ENCODE data around the gene STK11. TPM values are rescaled to one million over a fixed set of nuclear protein-coding genes. Genes with fewer than 3 reads are reported as not detected.

The STK11 gene
- total and polyA plus RNA-seq, 2 experiments from 2014 or later: 122 to 180 TPM

DNA sequence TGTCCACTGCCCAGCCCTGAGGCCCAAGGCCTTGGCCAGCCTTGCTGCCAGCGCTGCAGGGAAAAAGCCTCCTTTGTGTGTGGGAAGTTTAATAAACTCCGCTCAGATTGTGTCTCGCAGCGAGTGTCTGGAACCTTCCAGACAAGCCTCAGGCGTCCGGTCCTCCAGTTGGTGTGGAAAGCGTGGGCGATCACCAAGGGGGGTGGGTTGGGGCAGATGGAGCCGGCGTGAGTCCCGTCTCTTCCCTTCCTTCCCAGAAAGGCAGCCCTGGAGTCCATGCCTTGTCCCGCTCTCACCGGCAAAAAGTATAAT lies 4.6 kb downstream of the STK11 start:
- Histone ChIP-seq H3K36me3 (no peaks in the 10 kb centered on the region), H3K27ac (peak overlapping the region; percentile 26), H3K9me3 (ENCODE audit: low read depth) (no peaks in the 10 kb centered on the region), H3K27me3 (no peaks in the 10 kb centered on the region), H3K4me1 (ENCODE audit: low read depth) (peaks cover 37% of the 10 kb centered on the region), H3K4me3 (no peak overlapping the region)
- TF ChIP-seq, protein P1, sequence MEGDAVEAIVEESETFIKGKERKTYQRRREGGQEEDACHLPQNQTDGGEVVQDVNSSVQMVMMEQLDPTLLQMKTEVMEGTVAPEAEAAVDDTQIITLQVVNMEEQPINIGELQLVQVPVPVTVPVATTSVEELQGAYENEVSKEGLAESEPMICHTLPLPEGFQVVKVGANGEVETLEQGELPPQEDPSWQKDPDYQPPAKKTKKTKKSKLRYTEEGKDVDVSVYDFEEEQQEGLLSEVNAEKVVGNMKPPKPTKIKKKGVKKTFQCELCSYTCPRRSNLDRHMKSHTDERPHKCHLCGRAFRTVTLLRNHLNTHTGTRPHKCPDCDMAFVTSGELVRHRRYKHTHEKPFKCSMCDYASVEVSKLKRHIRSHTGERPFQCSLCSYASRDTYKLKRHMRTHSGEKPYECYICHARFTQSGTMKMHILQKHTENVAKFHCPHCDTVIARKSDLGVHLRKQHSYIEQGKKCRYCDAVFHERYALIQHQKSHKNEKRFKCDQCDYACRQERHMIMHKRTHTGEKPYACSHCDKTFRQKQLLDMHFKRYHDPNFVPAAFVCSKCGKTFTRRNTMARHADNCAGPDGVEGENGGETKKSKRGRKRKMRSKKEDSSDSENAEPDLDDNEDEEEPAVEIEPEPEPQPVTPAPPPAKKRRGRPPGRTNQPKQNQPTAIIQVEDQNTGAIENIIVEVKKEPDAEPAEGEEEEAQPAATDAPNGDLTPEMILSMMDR (IDR thresholded peaks at IDR 0.05; ENCODE audit: low read depth, low read length): no peak
- no peak for DNase-seq (ENCODE audit: low read depth in 1 of 2, low spot score in 1 of 2)

DNA sequence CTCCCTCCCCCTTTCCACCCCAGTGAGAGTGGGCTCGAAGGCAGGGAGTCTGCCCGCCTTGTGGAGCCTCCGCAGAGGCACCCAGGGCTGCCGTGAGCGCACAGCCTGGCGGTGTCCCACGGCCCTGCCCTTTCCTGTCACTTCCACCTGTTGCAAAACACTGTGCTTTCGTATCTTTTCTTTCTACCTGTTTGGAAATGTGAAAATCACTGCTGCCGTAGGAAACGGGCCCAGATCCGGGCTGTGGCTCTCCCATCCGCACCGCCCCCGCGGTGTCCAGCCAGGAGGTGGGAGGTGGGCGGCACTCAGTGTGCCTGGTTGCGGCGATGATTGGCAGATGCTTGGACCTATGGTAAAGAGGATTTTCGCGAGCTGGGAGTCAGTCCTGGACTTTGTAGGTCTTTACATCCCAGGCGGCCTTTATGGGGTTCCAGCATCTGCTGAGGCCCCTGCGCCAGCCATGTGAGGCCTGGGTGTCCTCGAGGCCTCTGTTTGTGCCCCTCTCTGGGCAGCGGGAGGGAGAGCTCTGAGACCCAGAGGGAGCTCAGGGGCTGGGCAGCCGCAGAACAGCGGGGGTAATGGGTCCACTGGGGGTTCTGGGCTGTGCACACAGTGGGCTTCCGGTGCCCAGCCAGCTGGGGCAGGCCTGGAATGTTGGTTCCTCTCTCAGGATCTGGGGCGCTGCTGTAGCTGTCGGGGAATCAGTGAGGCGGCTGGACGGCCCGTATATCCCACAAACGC lies 6.1 kb downstream of the STK11 start:
- no peaks in the 10 kb centered on the region for H3K9me3 ChIP-seq (ENCODE audit: low read depth)
- TF ChIP-seq, protein P1 (IDR thresholded peaks at IDR 0.05; ENCODE audit: low read depth, low read length): no peak
- H3K27me3 ChIP-seq: no peaks in the 10 kb centered on the region
- H3K4me1 ChIP-seq (ENCODE audit: low read depth): peaks cover 40% of the 10 kb centered on the region
- no peaks in the 10 kb centered on the region for H3K36me3 ChIP-seq
- H3K4me3 ChIP-seq: no peak overlapping the region
- DNase-seq (ENCODE audit: low read depth in 1 of 2, low spot score in 1 of 2): peak in 1 of 2 donors; percentile 25
- no peak overlapping the region for H3K27ac ChIP-seq

DNA sequence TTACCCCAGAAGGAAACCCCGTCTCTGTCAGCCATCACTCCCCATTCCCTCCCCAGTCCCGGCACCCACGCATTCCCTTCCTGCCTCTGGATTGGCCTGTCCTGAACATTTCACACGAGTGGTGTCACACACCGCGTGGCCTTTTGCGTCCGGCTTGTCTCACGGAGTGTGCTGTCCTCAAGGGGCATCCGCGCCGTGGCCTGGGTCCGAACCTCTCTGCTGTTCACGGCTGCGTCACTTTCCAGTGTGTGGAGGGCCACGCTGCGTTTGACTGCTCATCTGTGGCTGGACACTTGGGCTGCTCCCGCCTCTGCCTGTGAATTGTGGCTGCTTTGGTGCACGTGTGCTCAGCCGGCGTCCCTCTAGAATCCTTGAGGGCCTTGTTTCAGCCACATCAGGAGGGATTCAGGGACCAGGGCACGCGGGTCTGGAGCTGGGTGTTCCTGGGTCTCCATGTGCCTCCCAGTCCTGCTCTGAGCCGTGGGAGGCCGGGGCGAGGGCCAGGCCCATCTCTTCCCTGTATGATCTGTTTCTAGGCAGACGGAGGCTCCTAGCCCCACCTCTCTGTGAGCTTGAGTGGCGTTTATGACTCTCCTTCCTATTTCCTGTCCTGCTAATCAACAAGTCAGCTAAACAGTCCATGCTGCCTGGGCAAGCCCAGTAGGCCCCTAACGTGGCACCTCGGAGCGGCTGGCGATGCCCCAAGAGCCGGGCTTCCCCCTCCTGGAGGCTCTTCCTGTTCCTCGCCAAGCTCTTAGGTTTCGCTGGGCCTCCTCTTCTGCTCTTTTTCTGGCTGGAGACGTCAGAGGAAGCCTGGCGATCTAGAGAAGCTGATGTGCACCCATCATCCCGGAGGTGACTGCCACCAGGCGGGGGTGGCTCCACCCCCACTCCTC lies 8.1 kb downstream of the STK11 start:
- no peaks in the 10 kb centered on the region for H3K36me3 ChIP-seq
- H3K4me3 ChIP-seq: no peak overlapping the region
- peaks cover 41% of the 10 kb centered on the region for H3K4me1 ChIP-seq (ENCODE audit: low read depth)
- DNase-seq (ENCODE audit: low read depth in 1 of 2, low spot score in 1 of 2): peak in 1 of 2 donors; percentile 71
- peak overlapping the region; percentile 85 for H3K27ac ChIP-seq
- H3K27me3 ChIP-seq: no peaks in the 10 kb centered on the region
- TF ChIP-seq, protein P1 (IDR thresholded peaks at IDR 0.05; ENCODE audit: low read depth, low read length): no peak
- H3K9me3 ChIP-seq (ENCODE audit: low read depth): no peaks in the 10 kb centered on the region

DNA sequence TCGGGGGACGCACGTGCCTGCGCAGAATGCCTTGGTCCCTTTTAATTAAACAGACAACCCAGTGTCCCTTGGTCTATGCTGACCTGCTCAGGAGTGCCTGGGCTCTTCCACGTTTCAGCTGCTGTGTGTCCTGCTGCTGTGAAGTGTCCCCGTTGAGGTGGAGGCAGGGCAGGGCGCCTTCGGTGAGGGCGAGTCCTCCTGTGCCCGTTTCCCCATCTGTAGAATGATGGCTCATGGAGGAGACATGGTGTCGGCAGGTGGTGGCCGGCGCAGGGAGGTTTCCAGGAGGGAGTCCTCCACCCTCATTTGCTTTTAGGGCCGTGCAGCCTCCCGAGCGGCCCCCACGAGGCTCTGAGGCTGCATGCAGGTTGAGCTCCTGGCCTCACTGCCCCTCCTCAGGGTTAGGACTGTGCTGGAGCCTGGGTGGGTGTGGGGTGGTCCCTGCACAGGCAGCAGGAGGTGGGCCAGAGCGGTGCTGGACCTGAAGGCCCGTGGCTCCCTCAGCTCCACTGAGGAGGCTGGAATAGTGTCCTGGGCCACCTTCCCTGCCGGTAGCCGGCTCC lies 8.8 kb downstream of the STK11 start:
- H3K36me3 ChIP-seq: no peaks in the 10 kb centered on the region
- peak overlapping the region; percentile 85 for H3K27ac ChIP-seq
- H3K27me3 ChIP-seq: no peaks in the 10 kb centered on the region
- no peaks in the 10 kb centered on the region for H3K9me3 ChIP-seq (ENCODE audit: low read depth)
- H3K4me1 ChIP-seq (ENCODE audit: low read depth): peaks cover 41% of the 10 kb centered on the region
- no peak overlapping the region for H3K4me3 ChIP-seq
- DNase-seq (ENCODE audit: low read depth in 1 of 2, low spot score in 1 of 2): no peak
- TF ChIP-seq, protein P1 (IDR thresholded peaks at IDR 0.05; ENCODE audit: low read depth, low read length): no peak

DNA sequence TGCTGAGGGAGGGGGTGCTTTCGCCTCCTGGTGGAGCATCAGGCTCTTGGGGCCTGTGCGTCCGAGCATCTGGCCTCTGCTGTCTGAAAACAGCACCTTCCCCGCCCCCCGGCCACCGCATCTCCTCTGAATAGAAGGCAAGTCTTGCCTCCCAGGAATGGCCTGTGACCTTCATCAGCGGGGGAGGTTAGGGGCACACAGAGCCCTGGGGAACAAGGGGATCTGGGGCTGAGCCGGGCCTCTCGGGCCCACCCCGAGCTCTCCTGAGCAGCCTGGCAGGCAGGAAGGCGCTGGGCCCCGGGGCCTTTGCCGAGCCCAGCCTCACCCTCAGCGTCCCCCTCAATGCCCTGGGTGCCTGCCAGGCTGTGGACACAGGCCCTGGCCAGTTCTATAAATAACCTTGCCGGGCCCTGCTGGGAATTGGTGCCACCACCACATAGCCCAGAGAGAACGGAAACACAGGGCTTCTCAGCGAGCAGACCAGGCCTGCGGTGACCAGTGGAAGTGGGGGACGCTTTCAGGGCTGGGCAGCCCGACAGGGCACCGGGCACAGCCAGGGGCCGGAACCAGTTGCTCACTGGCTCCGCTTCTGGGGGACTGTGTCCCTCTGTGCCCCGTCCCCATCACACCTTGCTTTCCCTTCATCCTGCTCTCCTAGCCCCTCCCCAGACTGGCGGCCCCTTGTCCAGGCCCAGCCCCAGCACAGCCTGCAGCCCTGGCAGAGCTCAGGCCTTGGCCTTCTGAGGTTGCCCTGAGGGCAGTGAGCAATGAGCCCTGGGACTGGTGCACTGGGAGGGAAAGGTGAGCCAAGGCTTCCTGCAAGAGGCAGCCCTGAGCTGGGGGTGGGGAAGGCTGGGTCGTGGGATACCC lies 9.5 kb downstream of the STK11 start:
- H3K4me3 ChIP-seq: no peak overlapping the region
- no peaks in the 10 kb centered on the region for H3K9me3 ChIP-seq (ENCODE audit: low read depth)
- peak overlapping the region; percentile 85 for H3K27ac ChIP-seq
- H3K36me3 ChIP-seq: no peaks in the 10 kb centered on the region
- TF ChIP-seq, protein P1 (IDR thresholded peaks at IDR 0.05; ENCODE audit: low read depth, low read length): no peak
- no peaks in the 10 kb centered on the region for H3K27me3 ChIP-seq
- peaks cover 35% of the 10 kb centered on the region for H3K4me1 ChIP-seq (ENCODE audit: low read depth)
- no peak for DNase-seq (ENCODE audit: low read depth in 1 of 2, low spot score in 1 of 2)
